GM18511 (cell line): ENCODE data around the gene ARID4B.

Experiments
- ATAC-seq: cut with Tn5 transposase; IDR thresholded peaks from one replicate; pipeline ENCODE4 v1.9.1; 2021; ENCODE audit warnings: mild to moderate bottlenecking, moderate library complexity; ENCODE audit not compliant: unreplicated experiment

The ARID4B gene

DNA sequence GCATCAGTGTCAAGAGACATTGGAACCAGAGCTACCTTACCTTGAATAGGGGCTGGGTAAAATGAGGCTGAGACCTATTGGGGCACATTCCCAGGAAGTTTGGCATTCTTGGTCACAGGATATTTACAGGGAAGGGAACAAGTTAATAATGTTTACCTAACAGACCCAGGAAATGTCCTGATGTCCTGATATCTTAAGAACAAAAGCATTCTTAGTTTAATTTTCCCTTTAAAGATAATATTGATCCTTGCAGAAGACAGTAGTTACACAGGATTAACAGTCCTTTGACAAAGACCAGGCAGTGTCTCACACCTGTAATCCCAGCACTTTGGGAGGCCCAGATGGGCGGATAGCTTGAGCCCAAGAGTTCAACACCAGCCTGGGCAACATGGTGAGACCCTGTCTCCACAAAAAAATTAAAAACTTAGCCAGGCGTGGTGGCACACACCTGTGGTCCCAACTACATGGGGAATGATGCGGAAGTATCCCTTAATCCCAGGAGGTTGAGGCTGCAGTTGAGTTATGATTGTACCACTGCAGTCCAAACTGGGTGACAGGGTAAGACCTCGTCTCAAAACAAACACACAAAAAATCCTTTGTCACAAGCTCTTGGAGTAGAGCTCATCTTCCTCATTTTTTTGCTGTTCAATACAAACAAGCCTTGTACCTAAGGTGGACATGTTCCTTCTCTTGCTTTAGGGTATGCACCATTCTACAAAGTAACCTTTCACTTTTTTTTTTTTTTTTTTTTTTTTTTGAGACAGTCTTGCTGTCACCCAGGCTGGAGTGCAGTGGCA lies 198.0 kb downstream of the ARID4B start:
- no peak for ATAC-seq

- ATAC-seq = peak; percentile 95
Observed at GRCh38 chr1:235128456-235129328, 199.3 kb downstream of the ARID4B start, which contains the start of gene TOMM20. TSS of gene TOMM20 (minus strand) at chr1:235128837. CDS start at chr1:235128715, 122 bp downstream.

DNA sequence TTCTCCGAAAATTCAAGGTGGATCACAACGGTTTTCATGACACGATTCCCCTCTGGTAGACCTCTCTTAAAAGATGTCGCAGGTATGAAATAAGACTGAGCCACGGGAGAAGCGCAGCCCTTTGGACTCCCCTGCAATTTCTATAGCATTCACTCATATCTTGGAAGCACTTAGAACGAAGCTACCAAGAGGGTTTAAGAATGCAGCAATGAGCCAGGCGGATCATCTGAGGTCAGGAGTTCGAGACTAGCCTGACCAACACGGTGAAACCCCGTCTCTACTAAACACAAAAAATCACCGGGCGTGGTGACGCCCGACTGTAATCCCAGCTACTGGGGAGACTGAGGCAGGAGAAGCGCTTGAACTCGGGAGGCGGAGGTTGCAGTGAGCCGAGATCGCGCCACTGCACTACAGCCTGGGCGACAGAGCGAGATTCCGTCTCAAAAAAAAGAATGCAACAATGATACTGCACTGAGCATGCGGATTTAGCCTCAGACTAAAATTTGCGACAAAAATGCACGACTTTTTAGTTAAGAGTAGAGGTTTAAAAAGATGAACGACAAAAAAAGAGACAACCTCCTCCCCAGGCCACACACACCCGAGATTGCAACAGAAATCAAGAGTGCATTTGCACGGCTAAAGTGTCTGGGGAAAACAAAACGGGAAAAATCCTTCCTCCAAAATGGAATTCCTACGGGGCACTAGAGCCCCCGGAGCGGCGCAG lies 200.1 kb downstream of the ARID4B start:
- ATAC-seq = no peak

DNA sequence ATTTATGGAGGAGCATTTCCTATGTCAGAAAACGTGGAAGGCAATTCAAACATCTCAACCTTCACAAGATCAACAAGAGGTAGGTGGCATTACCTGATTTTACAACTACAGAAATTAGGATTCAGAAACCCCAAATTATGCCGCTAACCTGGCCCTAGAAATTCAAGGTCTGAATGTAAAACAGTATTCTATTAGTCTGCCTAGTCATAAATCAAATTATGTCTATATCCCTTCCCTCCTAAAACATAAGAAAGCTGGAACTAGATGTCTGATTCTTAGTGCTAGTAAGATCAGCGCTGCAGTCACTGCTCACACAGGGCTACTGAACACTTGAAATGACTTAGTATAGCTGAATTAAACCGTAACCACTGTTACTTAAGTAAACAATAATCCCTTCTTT lies 200.8 kb downstream of the ARID4B start:
- no peak for ATAC-seq

DNA sequence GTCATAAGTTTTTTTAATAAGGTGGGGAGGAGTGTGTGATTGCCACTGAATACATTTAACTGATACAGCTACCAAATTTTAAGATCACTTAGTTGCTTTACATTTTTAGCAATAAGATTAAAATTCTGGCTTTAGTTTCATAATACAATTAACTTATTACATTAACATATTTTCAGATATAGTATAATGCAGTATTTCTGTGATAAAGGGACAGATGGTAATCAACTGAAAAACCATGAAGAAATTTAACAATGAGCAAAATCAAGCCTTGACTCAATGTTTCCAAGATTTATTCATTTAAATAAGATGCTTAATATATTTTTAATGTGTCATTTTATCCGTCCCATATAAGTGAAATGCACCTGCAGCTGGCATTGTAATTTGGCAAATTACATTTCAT lies 203.3 kb downstream of the ARID4B start:
- ATAC-seq = no peak

- ATAC-seq = no peak
Observed at GRCh38 chr1:235124111-235124510, 203.9 kb downstream of the ARID4B start.

- ATAC-seq = no peak
Observed at GRCh38 chr1:235122348-235122747, 205.6 kb downstream of the ARID4B start.
